ENCODE measurements around the gene DGAT2.

Gene DGAT2

GRCh38 chr11:75781831-75782230 is 13.3 kb downstream of the DGAT2 start:
- no peak for DNase-seq

GRCh38 chr11:75782540-75783263 is 14.1 kb downstream of the DGAT2 start:
- no peak for DNase-seq

- DNase-seq: no peak
Measured at GRCh38 chr11:75783416-75784084, 15.0 kb downstream of the DGAT2 start.

DNA sequence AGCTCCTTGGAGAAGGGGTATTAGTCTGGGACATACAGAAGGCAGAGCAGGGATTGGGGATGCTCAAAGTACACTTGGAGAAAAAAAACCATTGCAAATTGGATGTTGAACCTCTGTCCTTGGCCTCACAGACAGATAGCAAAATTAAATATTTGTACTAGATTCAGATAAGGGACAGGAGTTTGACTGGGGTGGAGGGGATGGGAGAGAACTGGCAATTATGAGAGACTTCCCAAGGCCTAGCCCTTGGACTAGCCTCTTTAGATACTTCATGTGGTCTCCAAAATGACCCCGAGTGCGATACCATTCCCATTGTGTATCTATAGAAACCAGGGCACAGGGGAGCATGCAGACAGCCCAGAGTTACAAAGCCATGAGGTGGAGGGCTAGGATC is 15.5 kb downstream of the DGAT2 start:
- no peak for DNase-seq

DNA sequence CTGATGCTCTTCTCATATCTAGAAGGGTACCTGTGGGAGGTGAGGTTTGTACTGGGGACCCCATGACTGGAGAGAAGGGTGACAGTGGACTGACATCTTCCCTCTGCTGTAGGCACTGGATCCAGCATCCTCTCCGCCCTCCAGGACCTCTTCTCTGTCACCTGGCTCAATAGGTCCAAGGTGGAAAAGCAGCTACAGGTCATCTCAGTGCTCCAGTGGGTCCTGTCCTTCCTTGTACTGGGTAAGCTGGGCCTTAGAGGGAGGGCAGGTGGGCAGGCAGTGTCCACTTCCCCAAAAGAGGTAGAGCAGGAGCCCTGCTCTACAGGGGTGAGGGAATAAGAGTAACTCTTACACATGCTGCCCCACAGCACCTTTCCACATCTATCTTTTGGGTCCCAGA is 15.9 kb downstream of the DGAT2 start:
- no peak for DNase-seq

DNA sequence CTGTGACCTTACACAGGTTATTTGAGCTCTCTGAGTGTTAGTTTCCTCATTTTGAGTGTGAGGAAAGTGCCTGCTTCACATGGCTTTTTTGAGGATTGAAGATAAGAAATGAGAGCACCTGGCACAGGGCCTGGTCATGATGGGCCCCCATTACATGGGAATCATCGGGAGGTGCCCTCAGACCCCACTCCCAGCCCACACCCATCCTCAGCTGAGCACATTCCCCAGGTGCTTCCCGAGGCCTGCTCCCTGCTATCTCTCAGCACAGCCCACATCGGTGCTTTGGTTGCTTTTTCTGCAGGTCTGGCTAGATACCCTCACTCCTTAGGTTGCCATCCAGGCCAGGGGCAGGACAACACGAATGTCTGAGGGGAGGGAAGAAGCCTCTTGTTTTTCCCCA is 16.6 kb downstream of the DGAT2 start:
- DNase-seq: no peak

- no peak for DNase-seq
Measured at GRCh38 chr11:75786101-75786736, 17.6 kb downstream of the DGAT2 start.

DNA sequence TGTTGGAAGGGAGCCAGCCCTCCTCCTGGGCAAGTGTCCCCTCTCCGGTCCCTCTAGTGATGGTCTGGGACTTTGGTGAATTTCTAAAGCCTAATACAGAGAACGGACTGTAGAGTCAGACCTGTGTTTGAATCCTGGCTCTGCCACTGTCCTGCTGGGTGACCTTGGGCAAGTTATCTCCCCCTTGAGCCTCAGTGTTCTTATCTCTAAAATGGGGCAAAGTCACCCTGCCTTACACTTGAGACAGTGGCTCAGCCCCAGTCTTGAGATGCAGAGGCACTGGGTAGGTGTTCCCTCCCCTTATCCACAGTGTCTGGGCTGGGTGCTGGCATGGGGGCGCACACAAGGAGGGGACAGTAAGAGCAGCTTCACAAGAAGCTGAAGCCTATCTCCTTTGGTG is 20.9 kb downstream of the DGAT2 start:
- DNase-seq: no peak

DNA sequence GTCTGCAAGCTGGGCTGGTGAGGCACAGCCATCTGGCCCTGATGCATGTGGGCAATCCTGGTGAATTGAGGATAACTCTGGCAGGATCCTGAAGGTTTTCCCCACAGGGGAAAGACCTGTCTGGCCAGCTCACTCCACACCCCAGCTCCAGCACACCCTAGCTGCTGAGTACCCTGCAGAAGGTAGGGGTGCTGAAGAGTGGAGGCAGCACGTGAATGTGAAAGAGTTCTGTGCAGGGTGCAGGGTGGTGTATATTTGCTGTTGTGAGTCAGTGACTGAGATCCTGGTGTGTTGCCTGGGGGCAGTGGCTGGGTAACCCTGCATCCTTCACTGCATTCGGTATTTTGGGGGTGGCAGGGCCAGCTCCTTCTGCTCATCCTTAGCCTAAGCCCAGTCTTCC is 22.4 kb downstream of the DGAT2 start:
- no peak for DNase-seq

DNA sequence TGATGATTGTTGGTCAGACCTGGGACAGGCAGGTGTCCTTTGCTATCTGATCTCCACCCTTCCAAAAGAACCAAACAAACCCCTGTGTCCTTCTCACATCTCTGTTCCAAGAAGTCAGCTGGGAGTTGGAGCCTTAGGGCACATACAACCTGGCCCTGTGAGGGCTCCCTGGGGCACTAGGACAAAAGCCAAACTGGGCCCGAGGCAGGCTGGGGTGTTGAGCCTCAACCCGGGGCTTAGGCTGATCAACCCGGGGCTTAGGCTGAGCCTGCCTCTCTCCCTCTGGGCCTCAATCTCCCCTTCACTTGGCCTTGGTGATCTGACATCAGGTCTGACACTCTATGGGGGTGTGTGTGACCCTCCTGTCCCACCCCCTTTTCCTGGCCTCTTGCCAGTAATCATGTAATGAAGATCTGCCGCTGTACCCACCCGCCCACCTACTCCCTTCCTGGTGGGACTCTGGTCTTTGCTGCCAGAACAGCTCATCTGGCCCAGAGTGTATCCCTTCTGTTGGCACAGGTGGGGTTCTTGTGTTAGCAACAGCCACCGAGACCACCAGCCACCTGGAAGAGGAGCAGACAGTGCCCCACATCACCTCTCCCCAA is 23.7 kb downstream of the DGAT2 start:
- DNase-seq: no peak

GRCh38 chr11:75792997-75793800 is 24.6 kb downstream of the DGAT2 start:
- no peak for DNase-seq

DNA sequence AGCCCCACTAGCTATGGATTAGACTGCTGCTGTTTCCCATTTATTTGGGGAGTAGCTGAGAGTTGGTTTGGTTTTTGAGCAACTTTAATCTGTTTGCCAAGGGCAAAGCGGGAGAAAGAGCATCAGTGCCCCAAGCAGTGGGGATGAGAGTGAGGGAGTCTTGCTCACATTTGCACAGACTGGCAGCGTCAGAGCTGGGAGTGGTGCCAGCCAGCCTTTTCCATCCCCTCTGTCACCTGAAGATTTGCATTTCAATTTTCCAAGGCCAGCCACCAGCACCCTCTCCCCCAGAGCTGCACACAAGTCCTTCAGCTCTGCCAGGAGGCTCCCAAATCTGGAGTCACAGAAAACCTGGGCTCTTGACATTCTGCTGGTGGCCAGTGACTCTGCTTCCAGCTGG is 25.4 kb downstream of the DGAT2 start:
- no peak for DNase-seq

DNA sequence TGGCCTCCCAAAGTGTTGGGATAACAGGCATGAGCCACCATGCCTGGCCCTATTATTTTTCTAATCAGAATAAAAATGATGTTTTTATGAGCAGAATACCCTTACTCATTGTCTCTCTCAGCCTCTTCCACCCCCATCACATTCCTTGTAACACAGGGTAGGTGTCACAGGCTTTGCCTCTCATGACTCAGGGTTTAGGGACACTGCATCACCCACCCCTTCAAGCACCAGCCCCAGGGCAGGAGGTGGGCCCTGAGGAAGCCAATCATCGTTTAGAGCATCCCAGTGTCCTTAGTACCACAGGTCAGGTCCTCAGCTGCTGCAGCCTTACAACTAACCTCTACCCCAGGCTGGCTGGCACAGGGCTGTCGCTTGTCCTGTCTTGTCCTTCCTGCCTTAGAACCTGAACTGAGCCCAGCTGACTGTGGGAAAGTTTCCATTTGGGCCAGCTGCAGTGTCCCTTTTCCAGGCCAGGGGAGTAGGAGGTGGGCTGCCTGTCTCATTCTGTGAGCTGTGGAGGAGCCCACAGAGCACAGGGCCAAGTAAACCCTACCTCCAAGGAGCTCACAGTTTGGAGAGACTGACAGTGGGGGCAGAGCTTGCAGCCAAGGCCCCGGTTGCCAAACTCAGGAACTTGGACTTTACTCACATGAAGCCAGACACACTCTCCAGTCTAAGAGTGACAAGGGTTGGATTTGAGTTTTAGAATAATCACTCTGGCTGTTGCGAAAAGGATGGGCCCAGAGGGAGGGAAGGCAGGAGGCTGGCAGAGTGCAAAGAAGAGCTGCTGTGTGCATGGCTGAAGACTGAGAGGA is 26.9 kb downstream of the DGAT2 start:
- no peak for DNase-seq

GRCh38 chr11:75796091-75796435 is 27.5 kb downstream of the DGAT2 start:
- DNase-seq: no peak

DNA sequence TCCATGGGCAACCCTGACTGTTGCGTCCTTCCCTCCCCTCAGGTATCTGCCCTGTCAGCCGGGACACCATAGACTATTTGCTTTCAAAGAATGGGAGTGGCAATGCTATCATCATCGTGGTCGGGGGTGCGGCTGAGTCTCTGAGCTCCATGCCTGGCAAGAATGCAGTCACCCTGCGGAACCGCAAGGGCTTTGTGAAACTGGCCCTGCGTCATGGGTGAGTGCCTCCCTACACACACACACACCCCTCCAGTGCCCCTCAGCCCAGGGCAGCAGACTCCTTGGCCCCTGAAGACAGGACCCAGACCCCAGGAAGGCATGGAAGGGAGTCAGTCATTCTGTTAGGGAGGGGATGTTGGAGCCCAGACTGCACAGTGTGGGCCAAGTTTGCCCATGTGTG is 28.5 kb downstream of the DGAT2 start:
- DNase-seq: no peak

- DNase-seq: no peak
Measured at GRCh38 chr11:75797792-75798191, 29.2 kb downstream of the DGAT2 start.

- DNase-seq: no peak
Measured at GRCh38 chr11:75800136-75800675, 31.6 kb downstream of the DGAT2 start.

DNA sequence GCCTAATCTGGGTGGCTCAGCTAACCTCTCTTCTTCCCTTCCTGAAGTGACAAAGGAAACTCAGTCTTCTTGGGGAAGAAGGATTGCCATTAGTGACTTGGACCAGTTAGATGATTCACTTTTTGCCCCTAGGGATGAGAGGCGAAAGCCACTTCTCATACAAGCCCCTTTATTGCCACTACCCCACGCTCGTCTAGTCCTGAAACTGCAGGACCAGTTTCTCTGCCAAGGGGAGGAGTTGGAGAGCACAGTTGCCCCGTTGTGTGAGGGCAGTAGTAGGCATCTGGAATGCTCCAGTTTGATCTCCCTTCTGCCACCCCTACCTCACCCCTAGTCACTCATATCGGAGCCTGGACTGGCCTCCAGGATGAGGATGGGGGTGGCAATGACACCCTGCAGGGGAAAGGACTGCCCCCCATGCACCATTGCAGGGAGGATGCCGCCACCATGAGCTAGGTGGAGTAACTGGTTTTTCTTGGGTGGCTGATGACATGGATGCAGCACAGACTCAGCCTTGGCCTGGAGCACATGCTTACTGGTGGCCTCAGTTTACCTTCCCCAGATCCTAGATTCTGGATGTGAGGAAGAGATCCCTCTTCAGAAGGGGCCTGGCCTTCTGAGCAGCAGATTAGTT is 32.3 kb downstream of the DGAT2 start:
- DNase-seq: no peak

GRCh38 chr11:75801362-75802020 is 32.9 kb downstream of the DGAT2 start:
- no peak for DNase-seq

DNA sequence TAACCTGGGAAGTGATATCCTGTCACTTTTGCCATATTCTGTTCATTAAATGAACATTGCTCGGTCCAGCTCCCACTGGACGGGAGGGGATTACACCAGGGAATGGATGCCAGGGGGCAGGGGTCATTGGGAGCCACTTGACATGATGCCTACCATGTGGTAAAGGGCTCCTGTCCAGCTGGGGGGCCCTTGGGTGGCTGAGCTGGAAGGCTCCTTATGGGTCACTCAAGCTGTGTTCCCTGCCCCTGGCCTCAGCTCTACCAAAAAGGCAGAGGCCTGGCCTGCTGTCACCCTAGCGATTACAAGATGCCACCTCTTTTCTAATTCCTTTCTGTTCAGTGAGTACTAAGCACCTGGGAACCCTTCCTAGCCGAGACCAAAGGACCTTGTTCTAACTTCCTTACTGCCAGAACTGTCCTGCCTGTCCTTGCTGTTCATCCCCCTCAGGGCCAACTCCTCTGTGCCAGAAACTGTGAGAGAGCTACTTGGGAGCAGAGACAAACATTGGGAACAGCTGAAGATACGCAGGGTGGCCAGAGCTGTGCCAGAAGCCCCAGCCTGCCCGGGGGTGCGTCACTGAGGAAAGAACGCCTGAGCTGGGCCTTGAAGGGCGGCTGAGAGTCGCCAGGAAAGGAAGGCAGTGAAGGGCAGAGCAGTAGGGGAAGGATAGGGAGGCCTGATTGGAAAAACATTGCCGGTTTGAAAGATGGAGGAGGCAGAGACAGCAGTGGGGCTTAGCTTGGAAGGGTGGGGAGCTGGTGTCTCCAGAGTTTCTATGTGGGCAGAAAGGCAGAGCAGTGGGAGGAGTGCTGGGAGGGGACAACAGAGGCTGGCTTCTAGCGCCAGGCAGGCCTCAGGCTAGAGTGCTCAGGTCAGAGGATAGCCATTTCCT is 33.7 kb downstream of the DGAT2 start:
- DNase-seq: no peak
